ENCODE data around the gene DVL1. TPM values are rescaled to one million over a fixed set of nuclear protein-coding genes. Genes with fewer than 3 reads are reported as not detected.

Gene DVL1
- total RNA-seq, 1 donor from 2014 or later, result 65.2 TPM

- FAIRE-seq, result no peak
- DNase-seq (ENCODE audit: low spot score in 2 of 2), result no peak
Measured at GRCh38 chr1:1291023-1291528, 58.1 kb downstream of the DVL1 start.

- no peak for FAIRE-seq
Measured at GRCh38 chr1:1290238-1290731, 58.9 kb downstream of the DVL1 start.

GRCh38 chr1:1287288-1288110 lies 61.7 kb downstream of the DVL1 start:
- FAIRE-seq (no peak), DNase-seq (ENCODE audit: low spot score in 2 of 2) (no peak)

More at GRCh38 chr1:1290238-1290731, 58.9 kb downstream of the DVL1 start:
- DNase-seq (ENCODE audit: low spot score in 2 of 2), result peak in 1 of 2 donors; percentile 73

- FAIRE-seq (no peak), DNase-seq (ENCODE audit: low spot score in 2 of 2) (no peak)
Measured at GRCh38 chr1:1286313-1287261, 62.6 kb downstream of the DVL1 start.

- DNase-seq (ENCODE audit: low spot score in 2 of 2) (no peak), FAIRE-seq (no peak)
Measured at GRCh38 chr1:1285611-1286311, 63.5 kb downstream of the DVL1 start.

Small RNAs within 50 kb of the gene (small RNA-seq; reads per million reads assigned to genes)
- not detected for gene MIR6726

Other genes starting within 250 kb of the DVL1 start
- 6.1 TPM for gene C1orf159, start 233.3 kb downstream of the DVL1 start, total RNA-seq
- gene TTLL10, start 175.5 kb downstream of the DVL1 start, total RNA-seq, result not detected
- gene TNFRSF18, start 142.8 kb downstream of the DVL1 start, total RNA-seq, result not detected
- gene TNFRSF4, start 135.3 kb downstream of the DVL1 start, total RNA-seq, result not detected
- gene SDF4, start 117.4 kb downstream of the DVL1 start, total RNA-seq, result 22.8 TPM
- 24.1 TPM for gene B3GALT6, start 117.2 kb downstream of the DVL1 start, total RNA-seq
- not detected for gene C1QTNF12, start 102.7 kb downstream of the DVL1 start, total RNA-seq
- gene UBE2J2, start 75.6 kb downstream of the DVL1 start, total RNA-seq, result 37.9 TPM
- 1.2 TPM for gene SCNN1D, start 69.0 kb downstream of the DVL1 start, total RNA-seq
- gene ACAP3, start 41.5 kb downstream of the DVL1 start, total RNA-seq, result 63.2 TPM
- 6.5 TPM for gene PUSL1, start 40.8 kb downstream of the DVL1 start, total RNA-seq
- 28.9 TPM for gene INTS11, start 24.8 kb downstream of the DVL1 start, total RNA-seq
- gene CPTP, start 24.6 kb downstream of the DVL1 start, total RNA-seq, result 14.3 TPM
- gene TAS1R3, start 18.1 kb downstream of the DVL1 start, total RNA-seq, result 0.41 TPM
- 10.2 TPM for gene MXRA8, start 9.1 kb upstream of the DVL1 start, total RNA-seq
- gene AURKAIP1, start 25.8 kb upstream of the DVL1 start, total RNA-seq, result 31.0 TPM
- 84.0 TPM for gene CCNL2, start 49.9 kb upstream of the DVL1 start, total RNA-seq
- gene MRPL20, start 57.9 kb upstream of the DVL1 start, total RNA-seq, result 54.6 TPM
- gene ANKRD65, start 71.9 kb upstream of the DVL1 start, total RNA-seq, result 1.2 TPM
- 2.9 TPM for gene VWA1, start 86.3 kb upstream of the DVL1 start, total RNA-seq
- not detected for gene ATAD3C, start 100.3 kb upstream of the DVL1 start, total RNA-seq
- gene ATAD3B, start 122.3 kb upstream of the DVL1 start, total RNA-seq, result 10.6 TPM
- 9.0 TPM for gene ATAD3A, start 162.7 kb upstream of the DVL1 start, total RNA-seq
- 16.3 TPM for gene TMEM240, start 191.2 kb upstream of the DVL1 start, total RNA-seq
- gene SSU72, start 225.4 kb upstream of the DVL1 start, total RNA-seq, result 34.2 TPM

All from frontal cortex (tissue), 4 donors.